Measurements from ENCODE around the gene ASCC1.
"Not testable (repeated sequence)": the region's sequence is repeated elsewhere in the genome, so short reads cannot be mapped to it uniquely, and the experiment has no call there.

The ASCC1 gene

DNA sequence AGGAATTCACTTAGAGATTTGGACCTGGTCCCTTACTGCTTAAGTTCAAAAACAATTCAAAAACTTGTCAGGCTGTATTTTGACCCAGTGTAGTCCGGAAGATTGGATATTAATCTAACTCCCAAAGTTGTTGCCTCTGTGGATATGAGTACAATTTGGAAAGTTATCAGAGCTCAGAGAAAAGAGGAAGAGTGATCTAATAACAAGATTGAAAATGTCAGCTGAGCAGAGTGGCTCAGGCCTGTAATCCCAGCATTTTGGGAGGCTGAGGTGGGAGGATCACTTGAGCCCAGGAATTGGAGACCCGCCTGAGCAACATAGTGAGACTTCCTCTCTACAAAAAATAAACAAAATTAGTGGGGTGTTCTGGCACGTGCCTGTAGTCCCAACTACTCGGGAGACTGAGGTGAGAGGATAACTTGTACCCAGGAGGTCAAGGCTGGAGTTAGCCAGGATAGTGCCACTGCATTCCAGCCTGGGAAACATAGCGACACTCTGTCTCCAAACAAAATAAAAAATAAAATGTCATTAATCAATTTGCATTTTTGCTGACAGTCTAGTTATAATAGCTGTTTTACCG lies 3.2 kb upstream of the ASCC1 start:
- no peak for DNase-seq

DNA sequence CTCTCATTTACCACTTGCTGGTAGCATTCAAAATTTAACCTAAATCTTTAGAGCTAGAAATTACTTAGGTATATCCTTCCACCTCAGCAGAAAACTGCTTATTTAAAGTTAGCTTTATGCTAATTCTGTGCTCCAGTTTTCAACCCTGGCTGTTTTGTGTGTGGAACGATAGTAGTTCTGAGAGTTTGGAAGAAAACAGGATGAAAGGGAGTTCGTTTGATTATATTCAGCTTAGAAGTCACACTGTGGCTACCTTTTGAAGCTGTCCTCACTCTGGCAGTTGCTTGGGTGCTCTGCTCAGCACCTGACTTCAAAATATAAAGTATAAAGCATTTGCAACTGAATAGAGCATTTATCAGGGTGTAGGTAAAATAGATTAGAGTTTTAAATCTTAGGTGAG lies 2.6 kb upstream of the ASCC1 start:
- DNase-seq: no peak

DNA sequence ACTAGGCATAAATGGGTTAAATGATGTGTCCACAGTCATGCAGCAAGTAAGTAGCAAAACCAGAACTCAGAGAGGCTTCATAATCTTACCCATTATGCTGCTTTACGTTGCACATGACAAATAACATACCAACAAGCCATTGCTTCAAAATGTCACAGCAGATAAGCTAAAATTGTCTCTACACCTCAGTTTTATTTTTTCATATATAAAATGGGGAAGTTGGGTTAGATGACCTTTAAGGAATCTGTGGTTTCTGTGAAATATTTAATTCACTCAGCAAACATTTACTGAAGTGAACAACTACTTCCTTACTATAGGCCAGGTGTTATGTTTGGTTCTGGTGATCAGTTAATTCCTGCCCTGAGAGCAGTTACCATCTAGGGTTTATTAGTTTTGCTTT lies 2.2 kb upstream of the ASCC1 start:
- no peak for DNase-seq

DNA sequence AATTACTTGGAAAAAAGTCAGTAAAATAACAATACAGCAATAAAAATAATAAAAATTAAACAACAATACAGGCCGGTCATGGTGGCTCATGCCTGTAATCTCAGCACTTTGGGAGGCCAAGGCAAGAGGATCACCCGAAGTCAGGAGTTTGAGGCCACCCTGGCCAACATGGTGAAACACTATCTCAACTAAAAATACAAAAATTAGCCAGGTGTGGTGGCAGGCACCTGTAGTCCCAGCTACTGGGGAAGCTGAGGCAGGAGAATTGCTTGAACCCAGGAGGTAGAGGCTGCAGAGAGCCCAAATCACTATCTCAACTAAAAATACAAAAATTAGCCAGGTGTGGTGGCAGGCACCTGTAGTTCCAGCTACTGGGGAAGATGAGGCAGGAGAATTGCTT lies 4.2 kb downstream of the ASCC1 start:
- not testable (repeated sequence) for DNase-seq

DNA sequence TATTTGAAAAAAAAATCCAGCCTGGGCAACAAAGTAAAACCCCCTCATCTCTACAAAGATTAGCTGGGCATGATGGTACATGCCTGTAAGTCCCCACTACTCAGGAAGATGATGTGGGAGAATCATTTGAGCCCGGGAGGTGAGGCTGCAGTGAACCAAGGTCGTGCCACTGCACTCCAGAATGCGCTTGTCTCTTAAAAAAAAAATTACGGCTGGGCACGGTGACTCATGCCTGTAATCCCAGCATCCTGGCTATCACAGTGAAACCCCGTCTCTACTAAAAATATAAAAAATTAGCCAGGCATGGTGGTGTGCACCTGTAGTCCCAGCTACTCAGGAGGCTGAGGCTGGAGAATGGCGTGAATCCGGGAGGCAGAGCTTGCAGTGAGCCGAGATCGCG lies 4.7 kb downstream of the ASCC1 start:
- DNase-seq: not testable (repeated sequence)

DNA sequence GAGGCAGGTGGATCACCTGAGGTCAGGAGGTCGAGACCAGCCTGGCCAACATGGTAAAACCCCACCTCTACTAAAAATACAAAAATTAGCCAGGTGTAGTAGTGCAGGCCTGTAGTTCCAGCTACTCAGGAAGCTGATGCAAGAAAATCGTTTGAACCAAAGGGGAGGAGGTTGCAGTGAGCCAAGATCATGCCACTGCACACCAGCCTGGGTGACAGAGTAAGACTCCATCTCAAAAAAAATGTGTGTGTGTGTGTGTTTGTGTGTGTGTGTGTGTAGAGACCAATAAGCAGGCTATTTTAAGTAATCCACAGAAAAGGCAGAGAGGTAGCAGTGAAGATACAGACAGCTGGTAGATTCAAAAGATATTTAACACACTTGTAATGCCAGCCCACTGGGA lies 7.5 kb downstream of the ASCC1 start:
- not testable (repeated sequence) for DNase-seq

DNA sequence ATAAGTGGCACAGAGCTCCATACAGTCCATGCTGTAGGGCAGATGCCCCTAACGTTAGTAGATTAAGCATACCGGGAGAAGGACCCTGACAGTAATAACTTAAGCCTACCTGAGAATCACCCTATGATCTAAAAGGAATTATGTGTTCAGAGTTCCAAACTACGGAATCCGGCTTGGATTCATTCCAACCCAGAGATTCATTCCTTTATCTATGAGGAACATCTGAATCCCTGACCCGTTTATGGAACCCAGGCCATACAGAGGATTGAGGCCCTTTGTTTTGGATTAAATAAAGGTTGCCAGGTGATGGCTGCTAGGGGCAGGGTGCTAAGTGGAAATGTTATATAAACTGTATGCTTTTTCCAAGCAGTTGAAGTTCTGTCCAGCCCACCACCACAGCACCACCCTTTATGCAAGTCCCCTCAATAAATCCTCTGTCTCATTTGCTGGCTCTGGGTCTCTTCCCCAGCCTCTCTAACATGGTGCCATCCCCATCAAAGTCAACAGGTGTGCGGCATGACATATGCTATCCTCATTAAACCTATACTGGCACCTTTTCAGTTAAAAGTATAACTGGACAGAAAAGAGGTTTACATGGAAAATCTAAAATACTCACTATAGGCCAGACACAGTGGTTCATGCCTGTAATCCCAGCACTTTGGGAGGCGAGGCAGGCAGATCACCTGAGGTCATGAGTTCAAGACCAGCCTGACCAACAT lies 9.4 kb downstream of the ASCC1 start:
- no peak for DNase-seq

DNA sequence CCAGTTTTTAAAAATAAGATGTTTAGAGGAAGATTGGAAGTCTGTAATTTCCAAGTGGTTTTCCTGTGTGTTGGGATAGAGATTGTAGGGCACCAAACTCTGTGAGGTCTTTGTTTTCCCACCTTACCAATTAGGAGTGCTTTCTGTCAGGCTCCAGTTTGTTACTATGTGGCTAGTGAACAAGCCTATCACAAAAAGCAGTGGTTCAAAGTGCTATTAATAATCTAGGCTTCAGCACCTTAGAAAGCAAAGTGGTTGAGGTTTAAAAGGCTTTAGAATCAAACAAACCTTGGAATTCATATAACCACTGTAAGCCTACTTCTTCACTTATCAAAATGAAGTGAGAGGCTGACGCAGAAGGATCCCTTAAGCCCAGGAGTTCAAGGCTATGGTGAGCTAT lies 11.4 kb downstream of the ASCC1 start:
- no peak for DNase-seq

DNA sequence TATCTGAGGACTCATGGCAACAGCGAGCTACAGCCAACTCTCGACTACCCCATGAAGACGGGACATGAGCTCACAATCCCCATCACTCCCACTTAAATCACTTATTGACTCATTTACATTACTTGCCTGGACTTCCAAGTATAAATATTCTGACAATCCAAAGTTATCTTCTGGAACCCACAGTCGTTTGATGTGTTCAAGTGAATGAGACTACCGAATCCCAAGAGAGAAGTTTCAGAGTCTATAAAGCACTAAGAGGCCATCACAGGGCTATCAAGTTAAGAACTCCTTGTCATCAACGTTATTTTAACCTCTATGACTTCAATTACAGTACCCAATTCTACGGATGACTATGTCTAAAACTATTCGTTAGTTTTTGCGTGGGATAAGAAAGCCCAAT lies 11.8 kb downstream of the ASCC1 start:
- DNase-seq: no peak

DNA sequence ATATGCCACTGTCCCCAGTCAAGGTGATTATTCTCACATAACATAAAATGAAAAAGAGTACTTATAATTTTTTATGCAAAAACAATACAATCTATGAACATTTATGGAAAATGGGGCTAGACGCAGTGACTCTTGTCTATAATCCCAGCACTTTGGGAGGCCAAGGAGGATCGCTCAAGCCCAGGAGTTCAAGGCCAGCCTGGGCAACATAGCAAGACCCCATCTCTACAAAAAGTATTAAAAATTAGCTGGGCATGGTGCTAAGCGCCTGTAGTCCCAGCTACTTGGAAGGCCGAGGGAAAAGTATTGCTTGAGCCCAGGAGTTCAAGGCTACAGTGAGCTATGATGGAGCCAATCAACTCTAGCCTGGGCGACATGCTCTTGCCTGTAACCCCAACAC lies 14.8 kb downstream of the ASCC1 start:
- DNase-seq: no peak

DNA sequence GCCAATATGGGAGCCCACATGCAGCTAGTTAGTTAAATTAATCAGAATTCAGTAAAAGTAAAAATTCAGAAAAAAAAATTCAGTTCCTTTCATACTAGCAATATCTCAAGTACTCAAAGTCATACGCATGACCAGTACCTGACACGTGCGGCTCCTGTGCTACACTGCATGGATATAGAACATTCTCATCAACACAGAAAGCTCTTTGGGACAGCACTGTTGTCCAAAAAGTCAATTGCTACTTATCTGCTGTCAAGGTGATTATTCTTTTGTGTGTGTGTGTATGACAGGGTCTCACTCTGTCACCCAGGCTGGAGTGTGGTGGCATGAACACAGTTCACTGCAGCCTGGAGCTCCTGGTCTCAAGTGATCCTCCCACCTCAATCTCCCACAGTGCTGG lies 15.2 kb downstream of the ASCC1 start:
- DNase-seq: no peak

DNA sequence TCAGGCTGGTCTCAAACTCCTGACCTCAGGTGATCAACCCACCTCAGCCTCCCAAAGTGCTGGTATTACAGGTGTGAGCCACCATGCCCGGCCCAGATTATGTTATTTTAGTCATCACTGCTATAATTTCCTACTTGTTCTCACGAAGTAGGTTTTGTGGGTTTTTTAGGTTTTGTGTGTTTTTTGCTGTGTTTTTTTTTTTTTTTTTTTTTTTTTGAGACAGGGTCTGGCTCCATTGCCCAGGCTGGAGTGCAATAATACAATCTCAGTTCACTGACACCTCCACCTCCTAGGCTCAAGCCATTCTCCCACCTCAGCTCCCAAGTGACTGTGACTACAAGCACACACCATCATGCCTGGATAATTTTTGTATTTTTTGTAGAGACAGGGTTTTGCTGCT lies 21.1 kb downstream of the ASCC1 start:
- DNase-seq: no peak

DNA sequence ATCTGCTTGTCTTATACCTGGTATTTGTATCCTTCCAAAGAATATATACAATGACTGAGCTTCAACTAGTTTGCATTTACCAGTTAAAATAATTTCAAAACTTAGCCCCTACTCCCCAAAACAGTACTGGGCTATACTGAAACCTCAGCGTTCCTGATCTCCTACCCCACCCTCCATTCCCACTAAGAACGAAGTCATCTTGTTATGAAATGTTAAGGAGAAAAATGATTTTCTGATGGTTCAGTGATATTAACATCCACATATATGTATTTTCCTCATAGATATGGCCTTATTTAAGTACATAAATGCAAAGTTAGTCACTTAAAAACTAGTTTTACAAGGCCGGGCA lies 29.1 kb downstream of the ASCC1 start:
- no peak for DNase-seq

DNA sequence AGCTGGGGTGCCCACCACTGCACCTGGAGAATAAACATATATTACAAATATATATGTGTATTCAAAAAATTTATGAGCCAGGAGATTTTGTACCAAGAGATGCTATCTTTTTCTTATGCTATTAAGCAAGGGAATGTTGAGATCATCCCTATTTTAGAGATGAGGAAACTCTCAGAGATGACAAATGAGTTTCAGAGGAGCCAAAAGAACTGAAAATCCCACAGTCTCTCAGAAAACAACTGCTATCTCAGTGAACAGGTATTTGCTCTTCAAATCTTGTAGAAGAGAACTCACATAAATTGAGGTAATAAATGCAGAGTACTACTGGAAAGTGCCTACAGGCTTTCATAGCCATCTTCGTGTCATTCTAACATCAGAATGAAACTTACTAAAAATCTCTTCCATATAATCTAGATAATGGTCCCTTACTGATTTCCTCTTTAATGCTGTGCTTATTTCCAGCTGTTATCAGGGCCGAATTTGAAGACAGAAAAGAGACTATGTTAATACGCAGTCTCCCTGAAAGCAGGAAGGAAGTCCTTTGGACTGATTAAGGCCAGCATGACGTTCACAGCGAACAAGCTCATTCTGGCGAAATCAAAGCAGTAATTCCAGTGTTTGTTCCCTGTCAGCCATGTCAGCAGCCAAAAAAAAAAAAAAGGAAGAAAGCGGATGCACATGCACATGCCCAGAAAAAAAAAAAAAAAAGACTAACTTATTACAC lies 29.7 kb downstream of the ASCC1 start:
- no peak for DNase-seq

DNA sequence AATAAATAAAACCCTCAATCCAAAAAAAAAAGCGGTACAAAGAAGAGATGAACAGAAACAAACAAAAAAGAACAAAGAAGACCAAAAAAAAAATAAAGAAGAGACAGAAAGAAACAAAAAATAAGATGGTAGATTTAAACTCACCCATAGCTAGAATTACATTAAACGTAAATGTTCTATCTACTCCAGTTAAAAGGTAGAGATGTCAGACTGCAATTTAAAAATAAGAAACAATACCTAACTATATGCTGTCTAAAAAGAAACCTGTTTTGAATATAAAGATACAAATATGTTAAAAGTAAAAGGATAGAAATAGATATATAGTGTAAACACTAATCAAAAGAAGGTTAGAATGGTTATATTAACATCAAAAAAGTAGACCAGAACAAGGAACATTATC lies 31.9 kb downstream of the ASCC1 start:
- no peak for DNase-seq

DNA sequence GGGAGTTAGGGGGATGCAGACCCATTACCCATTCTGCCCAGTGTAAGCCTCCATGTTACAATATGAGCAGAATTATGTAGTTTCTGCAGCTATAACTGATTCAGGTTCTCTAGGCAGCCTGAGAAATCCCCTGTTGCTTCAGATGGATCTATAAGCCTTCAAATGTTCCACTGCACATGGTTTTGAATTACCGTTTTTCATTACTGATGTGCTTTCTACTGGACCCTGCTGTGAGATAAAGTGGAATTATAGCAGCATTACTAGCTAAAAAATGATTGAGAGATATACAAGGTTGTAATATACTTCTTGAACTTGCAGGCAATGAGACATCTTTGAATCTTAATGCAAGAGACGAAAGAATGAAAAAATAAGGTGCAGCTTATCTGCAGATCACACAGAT lies 38.6 kb downstream of the ASCC1 start:
- DNase-seq: no peak

DNA sequence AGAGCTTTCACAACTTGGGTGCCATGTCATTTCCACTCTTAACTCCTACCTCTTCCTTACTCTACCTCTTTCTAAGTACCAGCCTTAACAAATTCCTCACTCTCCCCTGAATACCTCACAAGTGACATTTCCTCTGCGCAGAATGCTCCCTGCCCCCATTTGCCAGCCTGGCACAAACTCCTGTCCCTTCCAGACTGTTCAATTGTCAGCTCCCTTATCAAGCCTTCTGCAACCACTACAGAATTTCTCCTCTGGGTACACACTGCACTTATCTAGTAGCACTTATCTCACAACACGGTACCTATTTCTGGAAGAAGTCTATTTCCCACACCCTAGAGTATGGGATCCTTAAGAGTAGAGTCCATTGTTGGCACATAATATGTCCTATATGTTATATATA lies 39.4 kb downstream of the ASCC1 start:
- no peak for DNase-seq

DNA sequence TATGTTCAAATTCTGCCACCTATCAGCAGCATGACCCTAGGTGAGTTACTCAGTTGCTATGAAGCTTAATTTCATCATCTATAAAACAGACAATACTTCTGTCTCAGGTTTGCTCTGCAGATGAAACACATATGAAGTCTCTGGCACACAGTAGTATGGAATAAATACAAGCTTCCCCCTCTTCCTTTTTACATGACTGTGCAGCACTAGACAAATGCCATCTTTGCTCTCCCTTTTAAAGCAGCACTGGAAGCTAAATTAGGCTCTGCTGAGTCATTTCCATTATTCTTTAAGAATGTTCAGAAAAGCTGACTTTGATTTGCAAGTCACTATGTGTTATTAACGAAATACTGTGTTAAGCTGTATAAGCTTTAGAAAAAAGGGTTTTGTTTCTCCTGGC lies 40.9 kb downstream of the ASCC1 start:
- DNase-seq: no peak

DNA sequence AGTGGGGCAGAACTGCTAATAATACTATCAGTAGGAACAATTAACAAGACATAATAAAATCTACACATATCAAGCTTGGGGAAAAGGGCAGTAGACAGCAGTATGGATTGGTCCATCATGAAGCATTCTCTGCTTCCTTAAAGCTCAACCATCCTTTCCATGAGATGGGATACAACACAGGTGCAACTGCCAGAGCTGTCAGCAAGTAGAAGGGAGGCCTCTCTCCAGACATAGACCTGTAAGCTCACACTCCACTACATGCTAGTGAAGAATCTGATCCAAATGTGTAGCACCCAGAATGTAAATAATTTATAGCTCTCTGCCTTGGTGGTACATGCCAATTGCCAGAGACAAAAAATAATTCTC lies 41.8 kb downstream of the ASCC1 start:
- no peak for DNase-seq

DNA sequence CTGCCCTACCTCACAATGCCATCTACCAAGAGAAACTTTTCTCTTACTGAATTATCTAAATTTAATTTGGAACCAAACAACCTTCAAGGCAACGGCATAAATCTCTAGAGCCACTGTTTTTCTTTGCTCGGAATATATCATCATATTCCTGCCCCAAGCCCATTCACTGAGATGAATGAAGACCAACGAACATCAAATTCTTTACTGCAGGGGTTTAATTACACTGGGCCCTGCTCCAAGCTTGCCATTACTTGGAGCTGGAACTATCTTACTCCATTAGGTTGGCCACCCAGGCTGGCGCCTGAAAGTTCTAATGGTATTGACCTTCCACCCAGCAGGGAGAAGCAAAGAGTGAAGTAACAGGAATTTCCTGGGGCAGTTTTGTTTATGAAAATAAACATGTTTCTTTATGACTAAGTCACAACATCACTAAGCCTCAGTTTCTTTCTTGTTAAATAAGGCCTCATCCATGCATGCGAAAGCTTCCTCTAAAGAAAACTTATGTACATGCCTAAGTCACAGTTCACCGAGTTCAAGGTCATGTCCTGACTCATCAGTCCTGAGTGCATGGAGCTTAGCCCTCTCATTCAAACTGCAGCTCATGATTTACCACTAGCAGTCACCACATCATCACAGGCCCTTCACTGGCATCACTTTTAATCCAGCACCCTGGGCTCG lies 42.3 kb downstream of the ASCC1 start:
- no peak for DNase-seq

DNA sequence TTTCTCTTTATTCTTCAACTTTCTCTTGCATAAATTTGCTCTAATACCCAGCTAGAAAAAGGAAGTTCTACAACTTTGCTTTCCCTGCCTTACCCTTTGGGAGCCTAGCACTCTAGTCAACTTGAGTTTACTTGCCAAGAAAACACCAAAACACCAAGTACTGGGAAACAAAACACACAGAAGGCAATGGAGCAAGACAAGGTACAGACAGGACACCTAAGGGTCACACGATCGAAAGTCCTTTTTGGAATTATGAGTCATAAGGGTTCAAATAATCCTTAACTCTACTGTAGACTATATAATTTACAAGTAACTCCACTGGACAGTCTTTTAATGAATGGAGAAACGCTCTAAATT lies 42.8 kb downstream of the ASCC1 start:
- DNase-seq: no peak

DNA sequence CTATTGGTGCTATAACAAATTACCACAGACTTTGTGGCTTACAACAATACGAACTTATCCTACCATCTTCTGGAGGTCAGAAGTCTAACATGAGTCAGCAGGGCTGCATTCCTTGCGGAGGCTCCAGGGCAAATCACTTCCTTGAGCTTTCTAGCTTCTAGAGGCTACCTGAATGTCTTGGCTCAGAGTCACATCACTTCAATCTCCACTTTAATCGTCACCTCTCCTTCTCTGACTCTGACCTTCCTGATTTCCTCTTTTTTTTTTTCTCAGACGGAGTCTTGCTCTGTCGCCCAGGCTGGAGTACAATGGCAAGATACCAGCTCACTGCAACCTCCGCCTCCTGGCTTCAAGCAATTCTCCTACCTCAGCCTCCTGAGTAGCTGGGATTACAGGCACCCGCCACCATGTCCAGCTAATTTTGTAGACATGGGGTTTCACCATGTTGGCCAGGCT lies 44.9 kb downstream of the ASCC1 start:
- no peak for DNase-seq

DNA sequence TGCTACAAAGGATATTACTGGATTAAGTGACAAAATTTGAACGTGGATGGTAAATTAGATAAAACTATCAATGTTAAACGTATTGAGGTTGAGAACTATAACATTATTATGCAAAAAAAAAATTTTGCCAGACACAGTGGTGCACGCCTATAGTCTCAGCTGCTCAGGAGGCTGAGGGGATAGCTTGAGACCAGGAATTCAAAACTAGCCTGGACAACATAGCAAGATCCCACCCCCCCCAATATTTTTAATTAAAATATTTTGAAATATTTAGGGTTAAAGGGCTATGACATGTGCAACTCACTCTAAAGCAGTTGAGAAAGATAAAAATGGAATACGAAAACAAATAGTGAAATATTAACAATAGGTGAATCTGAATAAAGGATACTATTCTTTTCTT lies 45.3 kb downstream of the ASCC1 start:
- DNase-seq: no peak

DNA sequence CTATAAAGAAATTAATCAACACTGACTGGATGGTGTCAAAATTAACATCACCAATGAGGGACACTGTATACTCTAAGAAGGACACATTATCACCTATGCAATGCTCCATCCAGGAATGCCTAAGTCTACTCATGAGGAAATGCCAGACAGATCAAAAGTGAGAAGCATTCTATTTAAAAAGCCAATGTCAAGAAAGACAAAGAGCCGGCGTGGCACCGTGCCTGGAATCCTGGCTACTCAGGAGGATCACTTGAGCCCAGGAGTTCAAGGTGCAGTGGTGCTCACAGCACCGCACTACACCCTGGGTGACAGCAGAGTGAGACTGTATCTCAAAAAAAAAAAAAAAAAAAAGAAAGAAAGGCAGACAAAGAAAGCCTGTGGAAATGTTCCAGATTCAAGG lies 45.8 kb downstream of the ASCC1 start:
- no peak for DNase-seq
